Measurements from ENCODE around the gene TRPC4AP. TPM values are rescaled to one million over a fixed set of nuclear protein-coding genes. Genes with fewer than 3 reads are reported as not detected.
A peak's percentile ranks its signal among the peaks of the same experiment; 100 is the strongest.

TRPC4AP gene
- total RNA-seq, 6 donors from 2014 or later, result 64.3 to 118 (median 80.5) TPM

- peaks cover 44 to 98% (median 94%) of the 10 kb centered on the region in 4 donors for H3K36me3 ChIP-seq
- DNase-seq (no peak), ATAC-seq (ENCODE audit: low FRiP score in 2 of 2) (no peak)
- no peak overlapping the region for H3K4me3 ChIP-seq
- no peaks in the 10 kb centered on the region for H3K27me3 ChIP-seq
- peaks cover 0 to 1% (median 0%) of the 10 kb centered on the region in 4 donors for H3K4me1 ChIP-seq
- TF ChIP-seq POLR2AphosphoS5 (IDR thresholded peaks at IDR 0.05), result no peak
- TF ChIP-seq CTCF (IDR thresholded peaks at IDR 0.05), result no peak
- TF ChIP-seq EP300 (IDR thresholded peaks at IDR 0.05), result no peak
- TF ChIP-seq POLR2A (IDR thresholded peaks at IDR 0.05), result no peak
- 89 to 97% methylated on average over 10 of the region's 10 CpGs for WGBS, 2 donors
- no peak overlapping the region for H3K27ac ChIP-seq
- H3K9me3 ChIP-seq, result no peaks in the 10 kb centered on the region
These were observed 90.0 kb downstream of the TRPC4AP start for GRCh38 chr20:35002426-35003210.

DNA sequence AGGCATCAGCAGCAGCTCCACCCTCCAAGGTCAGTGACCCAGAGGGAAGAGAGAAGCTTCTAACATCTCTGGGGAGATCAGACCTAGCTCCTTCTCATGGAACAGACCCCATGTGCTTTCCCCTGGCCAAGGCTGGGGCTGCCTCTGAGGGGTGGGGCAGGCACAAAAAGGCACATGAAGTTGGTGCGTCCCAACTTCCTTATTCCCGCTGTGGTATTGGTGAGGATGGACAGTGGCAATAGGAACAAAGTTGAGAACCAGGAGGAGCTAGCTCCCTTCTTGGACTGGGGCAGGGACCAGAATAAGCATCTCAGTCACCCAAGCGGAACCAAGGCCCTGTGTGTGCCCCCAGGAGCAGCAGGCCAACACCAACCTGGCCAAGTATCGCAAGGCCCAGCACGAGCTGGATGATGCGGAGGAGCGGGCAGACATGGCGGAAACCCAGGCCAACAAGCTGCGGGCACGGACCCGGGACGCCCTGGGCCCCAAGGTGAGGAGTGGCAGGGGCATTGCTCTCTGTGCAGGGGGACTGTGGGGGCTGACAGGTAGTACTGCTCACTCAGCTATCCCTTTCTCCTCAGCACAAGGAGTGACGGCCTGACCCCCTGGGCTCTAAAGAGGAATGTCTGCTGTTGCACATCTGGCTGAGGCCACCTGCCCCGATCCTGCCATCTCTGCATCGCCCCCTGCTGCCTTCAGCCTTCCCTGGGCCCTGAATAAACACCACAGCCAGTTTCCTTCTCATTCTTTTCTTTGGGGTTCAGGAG is 90.8 kb downstream of the TRPC4AP start:
- H3K9me3 ChIP-seq, result no peaks in the 10 kb centered on the region
- WGBS, 2 donors, result 89 to 91% methylated on average over 14 to 15 of the region's 15 CpGs
- no peak for DNase-seq
- no peak for TF ChIP-seq POLR2AphosphoS5 (IDR thresholded peaks at IDR 0.05)
- no peak for ATAC-seq (ENCODE audit: low FRiP score in 2 of 2)
- peaks cover 0 to 8% (median 0%) of the 10 kb centered on the region in 4 donors for H3K4me1 ChIP-seq
- no peak overlapping the region for H3K27ac ChIP-seq
- H3K4me3 ChIP-seq, result no peak overlapping the region
- H3K27me3 ChIP-seq, result no peaks in the 10 kb centered on the region
- peaks cover 39 to 98% (median 88%) of the 10 kb centered on the region in 4 donors for H3K36me3 ChIP-seq

GRCh38 chr20:35000922-35001595 is 91.5 kb downstream of the TRPC4AP start:
- ATAC-seq (ENCODE audit: low FRiP score in 2 of 2) (peak in 1 of 2 donors; percentile 3), DNase-seq (no peak)
- 93 to 96% methylated on average over 26 to 28 of the region's 28 CpGs for WGBS, 2 donors
- Histone ChIP-seq H3K9me3 (no peaks in the 10 kb centered on the region), H3K36me3 (peaks cover 36 to 98% (median 87%) of the 10 kb centered on the region in 4 donors), H3K4me3 (no peak overlapping the region), H3K4me1 (peaks cover 0 to 8% (median 0%) of the 10 kb centered on the region in 4 donors), H3K27ac (no peak overlapping the region), H3K27me3 (no peaks in the 10 kb centered on the region)
- TF ChIP-seq POLR2AphosphoS5 (IDR thresholded peaks at IDR 0.05), result no peak
- no peak for TF ChIP-seq CTCF (IDR thresholded peaks at IDR 0.05)
- no peak for TF ChIP-seq EP300 (IDR thresholded peaks at IDR 0.05)
- no peak for TF ChIP-seq POLR2A (IDR thresholded peaks at IDR 0.05)

- 89 to 97% methylated on average over 6 to 21 of the region's 28 CpGs for WGBS, 2 donors
- peaks cover 34 to 98% (median 87%) of the 10 kb centered on the region in 4 donors for H3K36me3 ChIP-seq
These were observed 92.2 kb downstream of the TRPC4AP start for GRCh38 chr20:35000311-35000921.

More at GRCh38 chr20:35000311-35000921, 92.2 kb downstream of the TRPC4AP start:
- Histone ChIP-seq H3K27me3 (no peaks in the 10 kb centered on the region), H3K27ac (no peak overlapping the region), H3K4me1 (peaks cover 0 to 8% (median 0%) of the 10 kb centered on the region in 4 donors), H3K4me3 (no peak overlapping the region), H3K9me3 (no peaks in the 10 kb centered on the region)
- TF ChIP-seq CTCF (IDR thresholded peaks at IDR 0.05) (no peak), EP300 (IDR thresholded peaks at IDR 0.05) (no peak), POLR2A (IDR thresholded peaks at IDR 0.05) (no peak), POLR2AphosphoS5 (IDR thresholded peaks at IDR 0.05) (no peak)
- ATAC-seq (ENCODE audit: low FRiP score in 2 of 2) (no peak), DNase-seq (peak in 1 of 2 donors; percentile 84)

All from upper lobe of left lung (tissue), 6 donors.